RWPE2 (cell line): ENCODE results near the gene CADPS.

Source experiments
- ATAC-seq: fragments of 200-7000 bp; cut with Tn5 transposase; 3 replicates; pipeline ENCODE4 v1.9.1; 2021; ENCODE audit warnings: low read depth
- DNase-seq: peaks from one replicate; pipeline ENCODE4 v3.0.0-alpha.2; 2020; ENCODE audit warnings: low spot score
- H3K27ac ChIP-seq: fragments of 450-650 bp; 2 replicates; pipeline ENCODE4 v1.5.1; 2017; ENCODE audit warnings: mild to moderate bottlenecking; ENCODE audit not compliant: poor library complexity, severe bottlenecking
- H3K27me3 ChIP-seq: fragments of 250-450 bp; sonication (Bioruptor Pico); 2 replicates; pipeline ENCODE4 v1.5.1; 2021; ENCODE audit warnings: mild to moderate bottlenecking, moderate library complexity; ENCODE audit not compliant: insufficient read depth, poor library complexity, severe bottlenecking
- H3K36me3 ChIP-seq: fragments of 250-450 bp; sonication (Bioruptor Pico); 2 replicates; pipeline ENCODE4 v1.5.1; 2020; ENCODE audit warnings: low read depth, mild to moderate bottlenecking, moderate library complexity
- H3K4me1 ChIP-seq: fragments of 250-450 bp; sonication (Bioruptor Pico); 2 replicates; pipeline ENCODE4 v1.5.1; 2021; ENCODE audit warnings: mild to moderate bottlenecking, moderate library complexity; ENCODE audit not compliant: insufficient read depth, poor library complexity, severe bottlenecking
- H3K4me3 ChIP-seq: fragments of 250-450 bp; sonication (Bioruptor Pico); 2 replicates; pipeline ENCODE4 v1.5.1; 2021; ENCODE audit warnings: mild to moderate bottlenecking, moderate library complexity; ENCODE audit not compliant: severe bottlenecking
- H3K9me3 ChIP-seq: fragments of 250-450 bp; sonication (Bioruptor Pico); 2 replicates; pipeline ENCODE4 v1.5.1; 2021; ENCODE audit warnings: mild to moderate bottlenecking, moderate library complexity; ENCODE audit not compliant: severe bottlenecking
- CTCF ChIP-seq: fragments of 450-650 bp; IDR thresholded peaks from one replicate; pipeline ENCODE4 v1.5.1; 2017; ENCODE audit warnings: mild to moderate bottlenecking, moderate library complexity; ENCODE audit not compliant: poor library complexity, severe bottlenecking

The CADPS gene

GRCh38 chr3:62604298-62604697 lies 270.9 kb downstream of the CADPS start:
- peak; percentile 75 for ATAC-seq
- DNase-seq = no peak
- H3K27ac ChIP-seq = peak overlapping the region; percentile 99

GRCh38 chr3:62602987-62603386 lies 272.2 kb downstream of the CADPS start:
- TF ChIP-seq CTCF = no peak

More at GRCh38 chr3:62604298-62604697, 270.9 kb downstream of the CADPS start:
- Histone ChIP-seq H3K9me3 (no peaks in the 10 kb centered on the region), H3K4me1 (peaks cover 61% of the 10 kb centered on the region), H3K4me3 (no peak overlapping the region), H3K36me3 (no peaks in the 10 kb centered on the region), H3K27me3 (no peaks in the 10 kb centered on the region)
- TF ChIP-seq CTCF = no peak

GRCh38 chr3:62602129-62602770 lies 273.0 kb downstream of the CADPS start:
- DNase-seq = no peak
- H3K4me3 ChIP-seq = no peak overlapping the region
- H3K27me3 ChIP-seq = no peaks in the 10 kb centered on the region
- peaks cover 53% of the 10 kb centered on the region for H3K4me1 ChIP-seq
- ATAC-seq = no peak
- peak overlapping the region; percentile 99 for H3K27ac ChIP-seq
- H3K36me3 ChIP-seq = no peaks in the 10 kb centered on the region
- no peak for TF ChIP-seq CTCF
- H3K9me3 ChIP-seq = no peaks in the 10 kb centered on the region

More at GRCh38 chr3:62602987-62603386, 272.2 kb downstream of the CADPS start:
- Histone ChIP-seq H3K27ac (peak overlapping the region; percentile 99), H3K27me3 (no peaks in the 10 kb centered on the region), H3K4me1 (peaks cover 60% of the 10 kb centered on the region), H3K36me3 (no peaks in the 10 kb centered on the region), H3K9me3 (no peaks in the 10 kb centered on the region), H3K4me3 (no peak overlapping the region)
- ATAC-seq = no peak
- DNase-seq = no peak

- Histone ChIP-seq H3K27ac (peak overlapping the region; percentile 99), H3K27me3 (no peaks in the 10 kb centered on the region), H3K36me3 (no peaks in the 10 kb centered on the region), H3K4me1 (peaks cover 50% of the 10 kb centered on the region), H3K9me3 (no peaks in the 10 kb centered on the region), H3K4me3 (no peak overlapping the region)
- ATAC-seq (peak; percentile 51), DNase-seq (no peak)
- no peak for TF ChIP-seq CTCF
Observed at GRCh38 chr3:62601238-62602070, 273.8 kb downstream of the CADPS start.

- H3K27me3 ChIP-seq = no peaks in the 10 kb centered on the region
- H3K27ac ChIP-seq = peak overlapping the region; percentile 99
- DNase-seq (no peak), ATAC-seq (no peak)
- no peaks in the 10 kb centered on the region for H3K9me3 ChIP-seq
- H3K36me3 ChIP-seq = no peaks in the 10 kb centered on the region
- peaks cover 41% of the 10 kb centered on the region for H3K4me1 ChIP-seq
- H3K4me3 ChIP-seq = no peak overlapping the region
- no peak for TF ChIP-seq CTCF
Observed at GRCh38 chr3:62600033-62600432, 275.2 kb downstream of the CADPS start.
